Measurements from ENCODE around the gene TXNDC8. TPM values are rescaled to one million over a fixed set of nuclear protein-coding genes. Genes with fewer than 3 reads are reported as not detected.

The TXNDC8 gene
- total and polyA plus RNA-seq, 3 experiments from 2014 or later: not detected

DNA sequence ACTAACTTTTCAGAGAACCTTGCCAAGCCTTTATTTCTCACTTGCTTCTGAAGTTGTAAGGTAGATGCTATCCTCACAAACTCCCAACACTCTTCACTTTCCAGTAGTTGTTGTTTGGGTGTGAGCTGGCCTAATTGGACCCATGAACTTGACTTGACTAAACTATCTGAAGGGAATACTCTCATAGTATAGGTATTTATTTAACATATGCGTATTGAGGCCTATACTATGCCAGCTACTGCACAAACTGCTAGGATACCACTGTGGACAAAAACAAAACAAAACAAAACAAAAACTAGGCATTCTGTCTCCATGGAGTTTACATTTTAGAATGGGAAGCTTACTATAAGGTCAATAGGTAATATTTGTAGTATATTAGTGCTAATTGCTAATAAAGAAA lies 1.3 kb downstream of the TXNDC8 start:
- DNase-seq: no peak
- no peaks in the 10 kb centered on the region for H3K36me3 ChIP-seq (ENCODE audit: insufficient read depth, low read length)
- ChIA-PET CTCF (no interaction called here), POLR2A (no interaction called here)
- Mint-ChIP-seq H3K4me1 (no peaks in the 10 kb centered on the region), H3K4me3 (no peak overlapping the region), H3K36me3 (no peaks in the 10 kb centered on the region), H3K27ac (no peak overlapping the region), H3K9me3 (peaks cover 0 to under 1% (median 0%) of the 10 kb centered on the region in 5 donors), H3K27me3 (peaks cover 0 to 20% of the 10 kb centered on the region in 2 donors)
- H3K27ac ChIP-seq (ENCODE audit: low read depth, low read length): no peak overlapping the region
- no peaks in the 10 kb centered on the region for H3K4me1 ChIP-seq (ENCODE audit: insufficient read depth, low read length)
- no peaks in the 10 kb centered on the region for H3K9me3 ChIP-seq (ENCODE audit: low read length)
- no peaks in the 10 kb centered on the region for H3K27me3 ChIP-seq (ENCODE audit: insufficient read depth, low read length, poor library complexity, severe bottlenecking)
- no peak overlapping the region for H3K4me3 ChIP-seq (ENCODE audit: low read length)

GRCh38 chr9:110334871-110335270 lies 2.8 kb downstream of the TXNDC8 start:
- Histone ChIP-seq H3K36me3 (ENCODE audit: insufficient read depth, low read length) (no peaks in the 10 kb centered on the region), H3K27me3 (ENCODE audit: insufficient read depth, low read length, poor library complexity, severe bottlenecking) (no peaks in the 10 kb centered on the region), H3K4me1 (ENCODE audit: insufficient read depth, low read length) (no peaks in the 10 kb centered on the region), H3K9me3 (ENCODE audit: low read length) (no peaks in the 10 kb centered on the region), H3K27ac (ENCODE audit: low read depth, low read length) (no peak overlapping the region), H3K4me3 (ENCODE audit: low read length) (no peak overlapping the region)
- ChIA-PET CTCF (no interaction called here), POLR2A (no interaction called here)
- no peak for DNase-seq
- H3K4me3 Mint-ChIP-seq: no peak overlapping the region
- no peaks in the 10 kb centered on the region for H3K9me3 Mint-ChIP-seq
- H3K27ac Mint-ChIP-seq: no peak overlapping the region
- no peaks in the 10 kb centered on the region for H3K4me1 Mint-ChIP-seq
- H3K36me3 Mint-ChIP-seq: no peaks in the 10 kb centered on the region
- peaks cover 0 to 18% of the 10 kb centered on the region in 2 donors for H3K27me3 Mint-ChIP-seq

- Histone ChIP-seq H3K27ac (ENCODE audit: low read depth, low read length) (no peak overlapping the region), H3K4me3 (ENCODE audit: low read length) (no peak overlapping the region), H3K27me3 (ENCODE audit: insufficient read depth, low read length, poor library complexity, severe bottlenecking) (no peaks in the 10 kb centered on the region), H3K36me3 (ENCODE audit: insufficient read depth, low read length) (no peaks in the 10 kb centered on the region), H3K4me1 (ENCODE audit: insufficient read depth, low read length) (no peaks in the 10 kb centered on the region), H3K9me3 (ENCODE audit: low read length) (no peaks in the 10 kb centered on the region)
- Mint-ChIP-seq H3K4me1 (no peaks in the 10 kb centered on the region), H3K36me3 (no peaks in the 10 kb centered on the region), H3K27ac (no peak overlapping the region), H3K9me3 (no peaks in the 10 kb centered on the region), H3K27me3 (peaks cover 0 to 18% of the 10 kb centered on the region in 2 donors), H3K4me3 (no peak overlapping the region)
- POLR2A ChIA-PET: no interaction called here
- CTCF ChIA-PET: no interaction called here
- DNase-seq: no peak
Observed at GRCh38 chr9:110334183-110334582, 3.5 kb downstream of the TXNDC8 start.

- Histone ChIP-seq H3K36me3 (ENCODE audit: insufficient read depth, low read length) (no peaks in the 10 kb centered on the region), H3K4me3 (ENCODE audit: low read length) (no peak overlapping the region), H3K4me1 (ENCODE audit: insufficient read depth, low read length) (no peaks in the 10 kb centered on the region), H3K27me3 (ENCODE audit: insufficient read depth, low read length, poor library complexity, severe bottlenecking) (no peaks in the 10 kb centered on the region), H3K9me3 (ENCODE audit: low read length) (no peaks in the 10 kb centered on the region), H3K27ac (ENCODE audit: low read depth, low read length) (no peak overlapping the region)
- DNase-seq: no peak
- Mint-ChIP-seq H3K4me3 (no peak overlapping the region), H3K9me3 (no peaks in the 10 kb centered on the region), H3K36me3 (no peaks in the 10 kb centered on the region), H3K27ac (peak overlapping the region in 1 of 8 donors; percentile 7), H3K4me1 (no peaks in the 10 kb centered on the region), H3K27me3 (peaks cover 0 to 18% of the 10 kb centered on the region in 2 donors)
- POLR2A ChIA-PET: no interaction called here
- CTCF ChIA-PET: no interaction called here
Observed at GRCh38 chr9:110332766-110333165, 4.9 kb downstream of the TXNDC8 start.

- Mint-ChIP-seq H3K27ac (no peak overlapping the region), H3K4me1 (no peaks in the 10 kb centered on the region), H3K27me3 (peaks cover 4 to 10% of the 10 kb centered on the region in 2 donors), H3K9me3 (no peaks in the 10 kb centered on the region), H3K36me3 (no peaks in the 10 kb centered on the region), H3K4me3 (no peak overlapping the region)
- Histone ChIP-seq H3K27ac (ENCODE audit: low read depth, low read length) (no peak overlapping the region), H3K27me3 (ENCODE audit: insufficient read depth, low read length, poor library complexity, severe bottlenecking) (no peaks in the 10 kb centered on the region), H3K4me3 (ENCODE audit: low read length) (no peak overlapping the region), H3K36me3 (ENCODE audit: insufficient read depth, low read length) (no peaks in the 10 kb centered on the region), H3K9me3 (ENCODE audit: low read length) (no peaks in the 10 kb centered on the region), H3K4me1 (ENCODE audit: insufficient read depth, low read length) (no peaks in the 10 kb centered on the region)
- ChIA-PET CTCF (no interaction called here), POLR2A (no interaction called here)
- DNase-seq: no peak
Observed at GRCh38 chr9:110330484-110331105, 7.1 kb downstream of the TXNDC8 start.

DNA sequence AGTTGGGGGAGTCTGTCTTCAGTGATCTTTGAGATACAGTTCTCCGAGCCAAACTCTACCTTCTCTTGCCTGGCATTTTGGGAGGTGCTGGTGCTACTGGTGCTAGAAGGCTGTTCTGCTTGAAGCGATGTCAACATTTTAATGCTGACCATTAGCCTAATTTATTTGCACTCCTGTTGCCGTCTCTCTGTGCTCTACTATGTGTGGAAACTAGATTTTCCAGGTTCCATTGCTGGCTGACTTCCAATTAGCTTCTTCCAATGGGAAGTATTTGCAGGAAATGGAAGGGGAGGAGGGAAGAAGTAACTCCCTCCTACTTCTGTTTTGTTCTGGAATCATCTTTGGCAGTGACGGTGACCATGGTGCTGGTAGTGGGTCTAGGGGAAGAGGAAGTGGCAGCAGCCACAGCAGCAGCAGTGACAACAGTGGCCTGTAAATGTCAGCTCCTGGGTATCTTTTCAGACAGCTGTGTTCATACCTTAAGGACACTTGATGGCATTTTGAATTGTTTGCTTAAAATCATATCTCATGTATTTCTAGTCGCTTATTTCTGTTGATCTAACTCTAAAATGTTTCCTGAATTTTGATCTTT lies 7.9 kb downstream of the TXNDC8 start:
- no peaks in the 10 kb centered on the region for H3K9me3 Mint-ChIP-seq
- Histone ChIP-seq H3K36me3 (ENCODE audit: insufficient read depth, low read length) (no peaks in the 10 kb centered on the region), H3K27ac (ENCODE audit: low read depth, low read length) (no peak overlapping the region), H3K4me1 (ENCODE audit: insufficient read depth, low read length) (no peaks in the 10 kb centered on the region), H3K9me3 (ENCODE audit: low read length) (no peaks in the 10 kb centered on the region), H3K27me3 (ENCODE audit: insufficient read depth, low read length, poor library complexity, severe bottlenecking) (no peaks in the 10 kb centered on the region), H3K4me3 (ENCODE audit: low read length) (no peak overlapping the region)
- no peak for DNase-seq
- no peak overlapping the region for H3K27ac Mint-ChIP-seq
- peaks cover 4% of the 10 kb centered on the region in 2 donors for H3K27me3 Mint-ChIP-seq
- POLR2A ChIA-PET: no interaction called here
- no peaks in the 10 kb centered on the region for H3K4me1 Mint-ChIP-seq
- no peaks in the 10 kb centered on the region for H3K36me3 Mint-ChIP-seq
- H3K4me3 Mint-ChIP-seq: no peak overlapping the region
- CTCF ChIA-PET: no interaction called here

DNA sequence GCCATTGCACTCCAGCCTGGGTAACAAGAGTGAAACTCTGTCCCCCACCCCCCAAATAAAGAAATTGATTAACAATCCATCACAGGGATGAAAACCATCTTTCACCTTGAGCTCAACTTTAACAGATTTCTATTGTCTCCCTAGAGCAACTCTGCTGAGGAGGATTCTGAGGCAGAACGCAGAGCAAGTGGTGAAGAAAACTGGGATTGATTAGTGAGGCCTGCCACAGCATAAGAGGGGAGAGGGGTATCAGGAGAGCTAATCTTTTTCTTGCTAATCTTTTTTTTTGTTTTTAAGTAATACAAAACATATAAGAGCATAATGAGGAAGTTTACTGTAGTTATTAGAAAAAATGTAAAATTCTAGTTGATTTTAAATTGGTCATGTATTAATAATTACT lies 8.9 kb downstream of the TXNDC8 start:
- no peak for DNase-seq
- no peak overlapping the region for H3K27ac Mint-ChIP-seq
- POLR2A ChIA-PET: no interaction called here

GRCh38 chr9:110327716-110328115 lies 9.9 kb downstream of the TXNDC8 start:
- H3K27me3 ChIP-seq (ENCODE audit: insufficient read depth, low read length, poor library complexity, severe bottlenecking): no peaks in the 10 kb centered on the region
- H3K4me3 ChIP-seq (ENCODE audit: low read length): no peak overlapping the region
- H3K27ac ChIP-seq (ENCODE audit: low read depth, low read length): no peak overlapping the region
- H3K4me1 Mint-ChIP-seq: no peaks in the 10 kb centered on the region
- H3K4me1 ChIP-seq (ENCODE audit: insufficient read depth, low read length): no peaks in the 10 kb centered on the region
- H3K36me3 Mint-ChIP-seq: no peaks in the 10 kb centered on the region
- H3K4me3 Mint-ChIP-seq: no peak overlapping the region
- peaks cover 0 to 6% of the 10 kb centered on the region in 2 donors for H3K27me3 Mint-ChIP-seq
- no peak overlapping the region for H3K27ac Mint-ChIP-seq
- no peaks in the 10 kb centered on the region for H3K9me3 ChIP-seq (ENCODE audit: low read length)
- no peaks in the 10 kb centered on the region for H3K9me3 Mint-ChIP-seq
- ChIA-PET CTCF (no interaction called here), POLR2A (no interaction called here)
- H3K36me3 ChIP-seq (ENCODE audit: insufficient read depth, low read length): no peaks in the 10 kb centered on the region
- DNase-seq: no peak

More for the DNA sequence above, 8.9 kb downstream of the TXNDC8 start:
- Mint-ChIP-seq H3K36me3 (no peaks in the 10 kb centered on the region), H3K9me3 (no peaks in the 10 kb centered on the region), H3K4me1 (no peaks in the 10 kb centered on the region), H3K27me3 (peaks cover 4% of the 10 kb centered on the region in 2 donors), H3K4me3 (no peak overlapping the region)
- Histone ChIP-seq H3K27me3 (ENCODE audit: insufficient read depth, low read length, poor library complexity, severe bottlenecking) (no peaks in the 10 kb centered on the region), H3K9me3 (ENCODE audit: low read length) (no peaks in the 10 kb centered on the region), H3K4me1 (ENCODE audit: insufficient read depth, low read length) (no peaks in the 10 kb centered on the region), H3K4me3 (ENCODE audit: low read length) (no peak overlapping the region), H3K36me3 (ENCODE audit: insufficient read depth, low read length) (no peaks in the 10 kb centered on the region), H3K27ac (ENCODE audit: low read depth, low read length) (no peak overlapping the region)
- CTCF ChIA-PET: no interaction called here
